Measurements from ENCODE around the gene BRSK2.

BRSK2 gene

DNA sequence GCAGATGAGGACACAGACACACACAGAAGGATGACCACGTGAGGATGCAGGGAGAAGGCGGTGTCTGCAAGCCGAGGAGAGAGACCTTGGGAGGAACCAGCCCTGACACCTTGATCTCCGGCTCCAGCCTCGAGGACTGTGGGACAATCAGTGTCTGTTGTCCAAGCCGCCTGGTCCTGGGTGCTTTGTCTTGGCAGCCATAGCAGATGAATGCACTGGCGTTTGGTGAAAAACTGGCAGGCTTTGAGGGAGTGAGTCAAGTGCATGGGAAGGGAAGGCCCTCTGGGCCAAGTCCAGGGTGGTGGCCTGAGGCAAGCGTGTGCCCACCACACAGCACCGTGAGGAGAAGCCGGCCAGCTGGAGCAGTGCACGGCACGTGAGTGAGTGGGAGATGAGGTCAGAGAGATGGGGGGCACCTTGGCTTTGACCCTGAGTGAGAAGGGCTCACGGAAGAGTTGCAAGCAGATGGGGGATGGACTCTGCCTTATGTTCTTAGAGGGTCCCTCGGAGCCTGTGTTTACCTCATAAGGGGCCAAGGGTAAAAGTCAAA lies 12.4 kb upstream of the BRSK2 start:
- DNase-seq = no peak

DNA sequence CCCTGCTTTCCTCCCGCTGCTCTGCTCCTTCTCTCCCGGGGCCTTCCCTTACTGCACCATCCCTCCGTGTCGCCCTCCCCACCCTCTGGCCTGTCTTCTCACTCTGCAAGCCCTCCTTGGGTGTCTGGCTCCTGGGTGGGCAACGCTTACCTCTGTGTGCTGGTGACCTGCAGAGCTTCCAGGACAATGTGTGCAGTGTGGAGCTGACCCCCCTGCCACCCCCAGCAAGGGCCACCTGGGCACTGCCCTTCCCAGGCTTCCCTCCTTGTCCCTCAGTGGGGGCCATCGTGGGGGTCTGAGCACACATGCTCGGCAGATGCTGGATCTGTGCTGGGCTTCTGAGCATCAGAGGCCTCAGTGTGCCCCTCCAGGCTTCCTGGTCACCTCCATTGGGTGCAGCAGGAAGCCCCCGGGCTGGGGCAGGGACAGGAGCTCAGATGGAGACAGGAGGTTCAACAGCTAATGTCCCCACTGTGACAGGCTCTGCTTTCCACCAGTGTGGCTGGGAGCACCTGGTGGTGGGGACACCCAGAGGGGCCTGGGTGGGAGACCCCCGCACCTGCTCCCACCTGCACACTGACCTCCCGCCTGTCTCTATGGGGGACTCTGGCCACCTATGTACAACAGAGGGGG lies 7.8 kb upstream of the BRSK2 start:
- DNase-seq = no peak

- DNase-seq = no peak
Measured at GRCh38 chr11:1382429-1382828, 7.3 kb upstream of the BRSK2 start.

DNA sequence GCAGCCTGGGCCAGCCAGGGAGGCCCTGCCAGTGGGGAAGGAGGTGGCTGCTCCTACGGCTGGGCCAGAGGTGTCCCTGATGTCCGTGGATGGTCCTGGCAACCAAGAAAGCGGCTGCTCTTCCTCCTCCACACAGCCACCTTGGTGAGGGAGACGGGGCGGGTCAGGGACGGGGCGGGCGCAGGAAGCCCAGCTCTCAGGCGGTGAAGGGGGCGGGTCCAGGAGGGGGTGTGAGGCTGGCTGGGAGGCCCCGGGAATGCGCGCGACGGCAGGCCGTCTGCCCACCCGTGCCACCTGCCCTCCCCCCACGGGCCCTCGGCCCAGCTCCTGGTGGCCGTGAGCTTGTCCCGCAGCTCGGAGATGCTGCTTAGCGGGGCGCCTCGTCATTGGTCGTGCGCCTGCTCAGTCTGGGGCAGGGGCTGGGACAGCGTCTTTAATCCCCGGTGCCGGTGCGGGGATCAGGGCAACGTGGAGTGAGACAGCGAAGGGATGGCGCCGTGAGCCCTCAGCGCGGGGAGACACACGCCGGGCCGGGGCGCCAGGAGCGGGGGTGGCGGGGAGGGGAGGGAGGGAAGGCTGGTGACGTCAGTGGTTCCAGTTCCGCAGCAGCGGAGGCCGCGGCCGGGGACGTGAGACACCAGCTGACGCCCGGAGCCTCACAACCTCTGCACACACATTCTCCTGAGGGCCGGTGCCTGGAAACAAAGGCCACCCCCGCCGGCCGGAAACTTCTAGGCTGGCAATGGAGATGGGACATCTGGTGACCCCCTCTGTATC lies 6.7 kb upstream of the BRSK2 start:
- peak; percentile 48 for DNase-seq

GRCh38 chr11:1384199-1384970 lies 5.3 kb upstream of the BRSK2 start:
- DNase-seq = no peak

DNA sequence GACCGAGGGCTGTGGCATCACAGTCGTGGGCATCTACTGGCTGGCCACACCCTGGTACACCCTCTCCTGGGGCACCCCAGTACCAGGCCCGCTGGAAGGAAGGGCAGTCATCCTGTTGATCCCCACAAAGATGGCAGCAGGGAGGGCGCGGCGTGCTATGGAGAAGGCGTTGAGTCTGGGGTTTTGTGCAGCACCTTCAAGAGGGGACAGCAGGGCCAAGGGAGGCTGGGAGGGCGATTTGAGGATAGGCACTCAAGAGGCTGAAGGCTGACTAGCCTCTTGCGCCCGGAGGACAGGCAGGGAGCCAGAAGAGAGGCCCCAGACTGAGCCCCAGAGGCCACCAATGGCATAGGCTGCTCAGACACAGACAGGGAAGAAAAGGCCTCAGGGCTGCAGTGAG lies 2.2 kb upstream of the BRSK2 start:
- DNase-seq = no peak

DNA sequence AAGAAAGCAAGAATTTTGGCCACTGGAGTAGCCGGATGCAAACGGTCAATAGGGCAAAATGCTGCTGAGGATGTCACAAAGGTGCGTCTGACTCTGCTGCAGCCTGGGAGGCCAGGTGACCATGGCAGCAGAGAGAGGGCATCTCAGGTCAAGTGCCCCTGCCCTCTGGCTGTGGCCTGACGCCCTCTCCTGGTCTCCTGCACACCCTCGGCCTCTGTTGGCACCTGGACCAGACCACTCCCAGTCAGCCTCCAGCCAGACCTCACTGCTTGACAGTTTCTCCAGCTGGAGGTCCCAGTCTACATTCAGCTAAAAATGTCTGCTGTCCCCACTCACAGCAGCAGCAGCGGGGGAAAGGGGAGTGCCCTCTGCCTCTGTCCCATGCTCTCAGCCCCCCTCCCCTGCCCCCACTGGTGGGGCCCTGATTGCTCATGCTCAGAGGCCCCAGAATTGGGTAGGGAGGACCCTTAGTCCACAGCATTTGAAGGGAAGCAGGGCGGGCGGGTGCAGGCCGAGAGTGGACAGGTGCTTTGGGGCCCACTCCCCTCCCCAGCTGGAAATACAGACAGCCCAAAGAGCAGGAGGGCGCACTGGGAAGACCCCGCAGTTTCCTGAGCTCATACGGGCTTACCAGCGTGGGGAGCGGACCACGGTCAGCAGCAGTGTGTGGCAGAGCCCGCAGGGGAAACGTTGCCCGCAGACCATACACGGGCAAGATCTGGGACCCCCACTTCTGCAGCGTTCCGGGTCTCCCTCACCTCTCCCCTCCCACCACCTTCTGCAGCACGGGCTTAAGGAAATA lies 1.6 kb upstream of the BRSK2 start:
- peak; percentile 11 for DNase-seq

DNA sequence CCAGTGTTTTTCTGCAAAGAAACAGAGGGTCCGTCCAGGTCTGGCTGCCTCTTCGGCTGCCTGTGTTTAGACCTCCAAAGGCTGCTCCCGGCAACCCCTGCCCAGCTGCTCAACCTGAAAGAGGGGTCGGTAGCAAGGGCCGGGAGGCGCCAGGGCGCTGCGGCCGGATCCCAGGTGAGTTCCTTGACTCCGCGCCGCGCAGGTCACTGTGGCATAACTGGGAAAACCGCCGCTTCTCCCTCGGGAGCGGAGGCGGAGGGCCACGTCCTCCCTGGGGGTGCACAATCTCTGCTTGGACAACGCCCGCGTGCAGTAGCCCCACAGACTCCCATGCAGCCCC lies 1.0 kb upstream of the BRSK2 start:
- no peak for DNase-seq

- DNase-seq = peak; percentile 92
Measured at GRCh38 chr11:1389103-1389931, 417 bp upstream of the BRSK2 start.

DNA sequence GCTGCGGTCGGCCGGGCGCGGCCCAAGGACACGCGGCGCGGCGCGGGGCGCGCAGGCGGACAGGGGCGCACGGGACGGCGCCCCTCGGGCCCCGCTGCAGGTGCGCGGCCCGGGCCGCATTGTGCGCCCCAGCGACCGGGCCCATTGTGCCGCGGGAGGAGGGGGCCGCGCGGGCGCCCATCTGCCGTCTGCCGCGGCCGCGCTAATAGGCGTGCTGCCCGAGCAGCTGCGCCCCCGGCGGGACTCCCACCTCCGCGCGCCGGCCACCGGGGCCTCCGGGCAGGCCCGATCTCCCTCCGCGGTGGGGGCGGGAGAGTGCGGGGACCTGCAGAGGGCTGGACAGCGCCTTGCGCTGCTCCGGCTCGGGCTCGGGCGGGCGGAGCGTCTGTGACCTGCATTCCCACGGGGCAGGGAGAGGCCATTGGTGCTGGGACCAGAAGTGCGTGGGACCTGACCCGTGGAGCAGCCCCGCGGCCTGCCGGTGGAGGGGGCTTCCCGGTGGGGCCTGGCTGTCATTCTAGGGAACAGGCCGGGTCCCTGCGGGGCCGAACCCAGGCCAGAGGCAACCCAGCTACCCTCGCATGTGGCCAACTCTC lies 933 bp downstream of the BRSK2 start:
- DNase-seq = no peak

DNA sequence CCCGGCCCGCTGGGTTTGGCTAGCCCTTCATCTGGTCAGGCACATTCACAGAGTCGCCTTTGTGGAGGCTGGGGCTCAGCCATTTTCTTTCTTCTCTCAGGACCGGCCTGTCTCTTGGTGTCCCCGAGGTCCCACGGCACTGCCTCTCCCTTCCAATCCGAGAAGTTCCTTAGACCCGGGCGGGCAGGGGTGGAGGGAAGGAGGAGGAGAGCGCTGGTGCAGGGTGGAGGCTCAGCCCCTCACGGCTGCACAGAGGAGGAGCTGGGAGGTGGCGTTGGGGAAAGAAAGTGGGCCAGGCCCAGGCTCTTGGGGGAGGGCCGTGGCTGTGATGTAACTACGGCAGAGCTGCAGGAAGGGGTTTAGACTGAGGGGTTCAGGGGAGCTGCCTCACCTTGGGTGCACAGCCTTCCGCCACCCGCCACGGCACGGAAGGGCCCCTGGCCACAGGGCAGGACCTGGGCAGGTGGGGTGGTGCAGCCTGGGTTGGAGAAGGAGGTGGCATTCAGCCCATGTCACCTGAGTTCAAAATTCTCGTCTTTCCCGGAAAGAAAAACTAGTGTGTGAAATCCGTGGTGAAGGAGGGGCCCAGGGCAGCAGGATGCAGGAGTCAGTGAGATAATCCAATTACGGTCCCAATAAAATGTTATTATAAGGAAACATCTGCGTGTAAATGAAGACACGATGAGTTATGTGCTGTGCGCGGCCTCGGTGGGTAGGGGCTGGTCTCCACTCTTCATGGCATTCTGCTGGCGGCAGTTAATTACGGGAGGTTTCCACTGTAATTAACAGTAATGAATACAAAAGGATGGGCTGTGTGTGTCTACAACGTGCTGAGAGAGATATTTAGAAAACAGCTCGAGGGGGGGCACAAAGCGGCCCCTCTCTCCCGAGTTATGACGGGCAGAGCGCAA lies 1.7 kb downstream of the BRSK2 start:
- no peak for DNase-seq

DNA sequence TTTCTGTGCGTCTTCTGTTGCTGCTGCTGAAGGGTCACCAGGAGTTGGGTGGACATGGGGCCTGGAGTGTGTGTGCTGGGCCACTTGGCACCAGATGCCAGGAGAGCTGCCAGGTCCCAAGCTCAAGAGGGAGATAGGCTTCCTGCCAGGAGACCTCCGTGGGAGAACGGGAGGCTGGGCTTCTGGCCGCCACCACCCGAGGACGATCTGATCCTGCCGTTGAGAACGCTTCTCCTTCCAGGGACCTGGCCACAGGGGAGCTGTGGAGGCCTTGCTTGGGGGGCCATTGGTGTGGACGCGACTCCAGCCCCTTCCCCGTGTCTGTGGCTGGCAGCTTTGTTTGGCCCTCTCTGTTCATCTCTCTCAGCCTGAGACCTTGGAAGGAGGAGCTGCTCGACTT lies 2.4 kb downstream of the BRSK2 start:
- DNase-seq = peak; percentile 18

- no peak for DNase-seq
Measured at GRCh38 chr11:1392561-1392960, 2.8 kb downstream of the BRSK2 start.

DNA sequence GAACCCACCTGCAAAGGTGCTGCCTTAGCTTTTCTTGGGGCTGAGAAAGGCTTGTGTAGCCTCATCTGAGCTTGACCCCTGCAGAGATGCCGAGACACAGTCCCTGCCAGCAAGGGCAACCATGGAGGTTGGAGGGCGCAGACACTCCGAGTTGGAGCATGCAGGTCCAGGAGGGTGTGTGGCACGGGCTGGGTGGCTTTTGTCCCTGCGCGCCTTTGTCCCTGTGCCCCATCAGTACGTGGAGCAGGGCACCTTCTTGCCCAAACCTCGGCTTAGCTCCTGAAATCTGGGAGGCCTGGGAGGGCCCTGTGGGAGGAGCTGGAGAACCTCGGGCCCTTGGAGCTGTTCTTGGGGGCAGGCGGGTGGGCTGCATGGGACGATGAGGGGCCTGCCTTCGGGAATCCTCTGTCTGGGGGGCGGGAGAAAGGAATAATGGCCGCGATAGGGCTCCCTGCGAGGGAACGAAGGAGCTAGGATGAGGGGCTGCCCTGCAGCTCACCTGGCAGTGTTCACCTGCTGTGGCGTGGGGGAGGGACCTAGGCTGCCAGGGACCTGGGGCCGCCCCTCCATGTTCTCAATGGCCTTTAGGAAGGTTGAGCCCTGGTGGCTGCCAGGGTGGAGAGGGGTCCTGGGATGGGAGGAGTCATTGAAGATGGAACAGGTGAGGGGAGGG lies 3.4 kb downstream of the BRSK2 start:
- no peak for DNase-seq

DNA sequence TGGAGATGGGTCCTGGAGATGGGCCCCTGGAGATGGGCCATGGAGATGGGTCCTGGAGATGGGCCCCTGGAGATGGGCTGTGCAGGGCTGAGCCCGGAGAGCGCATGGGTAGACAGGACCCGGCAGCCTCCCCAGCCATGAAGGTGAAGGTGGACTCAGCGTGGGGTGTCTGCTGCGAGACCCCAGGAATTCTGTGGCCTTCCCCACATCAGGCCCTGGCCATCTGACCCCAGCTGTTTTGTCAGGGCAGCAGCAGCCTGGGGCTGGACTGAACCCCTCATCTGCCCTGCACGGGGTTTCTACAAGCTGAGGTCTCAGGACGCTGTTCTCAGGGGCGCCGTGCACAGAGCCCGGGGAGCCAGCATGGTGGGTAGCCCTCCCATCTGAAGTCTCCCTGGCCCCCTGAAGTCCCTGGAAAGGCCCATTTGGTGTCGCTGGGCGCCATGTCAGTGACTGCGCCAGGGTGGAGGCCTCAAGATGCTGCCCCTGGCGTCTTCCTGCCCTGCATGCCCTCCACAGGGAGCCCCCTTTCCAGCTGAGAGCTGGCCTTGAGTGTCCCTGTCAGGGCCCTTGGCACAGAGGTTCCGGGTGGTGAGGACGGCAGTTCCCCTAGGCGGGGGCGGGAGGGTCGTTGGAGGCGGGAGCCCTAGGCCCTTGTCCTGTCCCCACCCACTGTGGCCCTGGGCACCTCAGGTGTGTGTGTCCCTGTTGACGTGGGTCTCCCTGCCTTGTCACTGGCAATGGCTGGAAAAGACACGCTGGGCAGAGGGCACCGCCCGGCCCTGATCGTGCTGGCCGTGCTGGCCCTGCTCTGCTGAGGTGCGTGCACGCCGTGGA lies 5.4 kb downstream of the BRSK2 start:
- no peak for DNase-seq

DNA sequence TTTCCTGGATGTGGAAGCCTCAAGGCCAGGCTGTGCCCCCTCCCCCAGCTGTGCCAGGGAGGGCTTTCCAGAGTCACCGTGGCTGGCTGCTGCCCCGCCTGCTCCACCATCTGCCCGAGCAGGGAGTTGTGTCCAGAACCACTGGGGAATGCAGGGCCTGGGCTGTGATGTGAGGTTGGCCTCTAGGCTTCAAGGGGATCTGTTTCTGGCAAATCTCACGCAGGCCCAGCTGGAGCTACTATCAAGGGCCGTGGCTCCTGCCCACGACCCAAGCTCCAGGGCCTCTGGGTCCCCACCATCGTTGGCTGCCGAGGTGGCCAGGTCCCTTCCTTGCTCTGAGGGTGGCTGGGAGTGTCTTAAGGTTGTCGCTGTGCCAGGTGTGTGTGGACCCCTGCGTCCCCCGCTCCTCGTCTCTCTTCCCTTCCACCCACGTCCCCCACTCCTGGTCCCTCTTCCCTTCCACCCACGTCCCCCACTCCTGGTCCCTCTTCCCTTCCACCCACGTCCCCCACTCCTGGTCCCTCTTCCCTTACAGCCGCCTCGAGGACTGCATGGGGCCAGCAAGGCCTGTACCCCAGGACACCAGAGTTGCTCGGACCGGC lies 6.1 kb downstream of the BRSK2 start:
- no peak for DNase-seq

DNA sequence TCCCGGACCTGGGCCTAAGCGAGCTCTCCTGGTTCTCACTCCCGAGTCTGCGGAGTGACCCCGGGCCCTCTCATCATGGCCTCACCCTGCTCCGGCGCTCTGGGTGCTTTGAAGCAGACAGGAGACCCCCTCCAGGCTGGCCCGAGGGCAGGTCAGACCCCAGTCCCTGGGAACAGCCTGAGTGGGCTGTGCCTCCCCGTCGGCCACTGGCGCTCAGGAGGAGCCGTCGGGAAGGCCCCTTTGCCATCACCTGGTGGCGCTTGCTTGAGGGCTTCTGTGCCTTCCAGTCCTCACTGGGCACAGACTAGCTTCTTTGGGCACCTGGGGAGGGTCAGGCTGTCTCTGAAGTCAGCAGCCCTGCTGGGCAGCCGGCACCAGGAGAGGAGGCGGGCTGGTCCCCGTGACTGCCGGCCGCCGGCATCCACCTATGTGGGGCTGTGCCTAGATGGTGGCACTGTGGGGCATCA lies 6.7 kb downstream of the BRSK2 start:
- DNase-seq = no peak

- DNase-seq = no peak
Measured at GRCh38 chr11:1397146-1397861, 7.6 kb downstream of the BRSK2 start.
